Stimulated activated CD4-positive, alpha-beta T cell treated with anti-CD3 and anti-CD28 coated beads, Interleukin-2, amount 100 ng/mL, for 24 hours (primary cell): ENCODE measurements around the gene DAAM1.

Source experiments
- DNase-seq, 2 donors: peaks; one replicate each; pipeline ENCODE4 v3.0.0-alpha.2; 2020

DAAM1 gene

DNA sequence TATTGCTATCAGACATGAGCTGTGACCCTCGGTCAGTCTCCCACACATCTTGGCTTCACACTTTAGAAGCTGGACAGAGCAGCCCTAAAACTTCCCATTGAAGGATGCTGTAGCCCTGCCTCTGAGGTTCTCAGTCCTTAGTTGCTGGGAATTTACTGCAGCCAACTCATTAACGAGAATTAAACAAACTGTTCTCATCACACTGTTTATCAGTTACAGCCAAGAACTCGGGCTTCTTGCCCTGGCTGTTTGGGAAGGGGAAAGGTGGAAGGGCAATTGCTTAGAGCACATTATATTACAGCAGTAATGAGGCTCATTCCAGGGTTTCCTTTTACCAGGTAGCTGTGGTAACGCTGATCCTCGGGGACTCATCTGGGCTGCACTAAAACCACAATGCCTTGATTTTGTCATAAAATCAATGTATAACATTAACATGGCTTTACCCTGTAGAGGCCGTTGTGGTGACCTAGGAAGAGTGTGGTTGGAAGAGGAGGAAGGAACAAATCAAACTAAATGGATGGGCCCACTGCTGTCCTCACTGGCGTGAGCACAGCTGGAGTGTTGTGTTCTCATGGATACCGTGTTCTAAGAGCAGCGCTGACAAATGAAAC is 189.6 kb downstream of the DAAM1 start:
- no peak for DNase-seq

- DNase-seq, result no peak
Measured at GRCh38 chr14:59389936-59390335, 201.5 kb downstream of the DAAM1 start.

DNA sequence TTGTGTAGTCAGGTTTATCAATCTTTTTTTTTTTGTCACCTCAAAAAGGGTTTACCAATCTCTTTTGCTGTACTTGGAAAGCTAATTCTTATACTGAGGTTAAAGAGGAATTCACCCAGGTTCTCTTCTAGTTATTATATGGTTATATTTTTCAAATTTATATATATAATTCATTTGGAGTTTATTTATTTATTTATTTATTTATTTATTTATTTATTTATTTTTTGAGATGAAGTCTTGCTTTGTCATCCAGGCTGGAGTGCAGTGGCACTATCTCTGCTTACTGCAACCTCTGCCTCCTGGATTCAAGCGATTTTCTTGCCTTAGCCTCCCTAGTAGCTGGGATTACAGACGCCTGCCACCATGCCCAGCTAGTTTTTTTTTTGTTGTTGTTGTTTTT is 202.9 kb downstream of the DAAM1 start:
- no peak for DNase-seq

GRCh38 chr14:59394268-59394667 is 205.8 kb downstream of the DAAM1 start:
- DNase-seq, result no peak

- DNase-seq, result no peak
Measured at GRCh38 chr14:59395672-59396071, 207.2 kb downstream of the DAAM1 start.

DNA sequence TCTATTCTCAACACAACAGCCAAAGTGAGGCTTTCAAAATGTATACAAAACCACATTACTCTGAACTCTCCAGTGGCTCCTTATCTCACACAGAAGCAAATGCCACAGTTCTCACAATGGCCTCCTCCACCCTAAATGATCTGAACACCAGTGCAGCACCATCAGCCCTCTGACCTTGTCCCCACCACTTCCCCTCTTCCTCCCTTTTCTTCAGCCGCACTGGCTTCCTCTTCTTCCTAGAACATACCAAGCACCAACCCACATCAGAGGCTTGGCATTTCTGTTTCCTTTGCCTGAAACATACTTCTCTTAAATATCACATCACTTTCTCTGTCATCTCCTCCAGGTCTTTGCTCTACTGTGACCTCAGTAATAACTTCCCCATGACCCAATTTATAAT is 210.4 kb downstream of the DAAM1 start:
- no peak for DNase-seq

GRCh38 chr14:59406454-59407245 is 218.2 kb downstream of the DAAM1 start:
- DNase-seq, result no peak

GRCh38 chr14:59407246-59408010 is 219.0 kb downstream of the DAAM1 start:
- no peak for DNase-seq

DNA sequence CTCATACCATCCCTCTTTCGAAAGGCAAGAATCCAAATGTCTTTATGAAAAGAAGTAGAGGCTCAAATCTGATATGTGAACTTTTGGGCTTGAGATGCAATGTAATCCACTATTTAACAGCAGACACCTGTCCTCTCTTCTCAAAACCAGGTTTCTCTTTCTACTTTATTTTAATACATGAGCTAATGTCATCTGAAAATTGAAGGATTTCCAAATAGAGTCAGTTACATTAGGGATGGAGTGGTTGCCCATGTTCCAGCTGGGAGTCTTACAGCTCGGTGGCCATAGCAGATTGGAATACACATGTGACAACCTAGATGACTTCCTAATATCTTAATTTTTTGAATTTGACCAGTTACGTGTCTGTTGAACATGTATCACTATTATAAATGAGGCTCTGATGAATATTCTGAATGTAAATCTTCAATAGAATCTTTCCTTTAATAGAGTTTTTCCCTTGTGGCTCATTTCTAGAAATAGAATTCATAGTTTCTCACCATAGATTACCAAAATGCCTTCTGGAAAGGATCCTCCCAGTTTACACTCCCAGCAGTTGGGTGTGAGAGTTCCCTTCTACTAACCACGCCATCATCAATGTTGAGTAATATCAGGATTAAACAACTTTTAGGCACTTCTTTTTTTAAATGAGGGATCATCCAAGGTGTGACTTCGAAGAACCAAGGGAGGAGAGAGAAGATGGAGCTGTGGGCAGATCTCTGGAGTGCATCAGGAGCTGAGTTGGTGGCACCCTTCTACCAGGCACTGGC is 227.6 kb downstream of the DAAM1 start:
- DNase-seq, result no peak

GRCh38 chr14:59417311-59417710 is 228.8 kb downstream of the DAAM1 start:
- DNase-seq, result no peak

DNA sequence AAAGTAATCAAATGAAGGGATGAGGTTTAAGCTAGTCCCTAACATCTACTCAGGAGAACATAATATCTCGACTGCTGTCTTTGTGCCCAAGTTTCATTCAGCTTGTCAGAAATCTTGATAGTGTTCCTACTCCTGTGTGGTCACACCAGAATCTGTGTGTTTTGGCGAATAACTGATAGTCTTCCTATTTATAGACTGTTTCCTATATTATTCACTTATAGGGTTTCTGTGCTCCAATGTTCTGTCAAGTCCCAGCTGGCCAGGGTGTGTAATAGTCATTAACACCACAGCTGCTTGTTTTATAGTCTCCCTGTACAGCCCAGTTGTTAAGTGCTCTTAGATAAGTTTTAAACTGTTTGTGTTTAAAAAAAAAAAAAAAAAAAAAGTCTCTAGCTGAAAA is 230.8 kb downstream of the DAAM1 start:
- DNase-seq, result no peak
